ENCODE measurements around the gene APOM.

Gene APOM

DNA sequence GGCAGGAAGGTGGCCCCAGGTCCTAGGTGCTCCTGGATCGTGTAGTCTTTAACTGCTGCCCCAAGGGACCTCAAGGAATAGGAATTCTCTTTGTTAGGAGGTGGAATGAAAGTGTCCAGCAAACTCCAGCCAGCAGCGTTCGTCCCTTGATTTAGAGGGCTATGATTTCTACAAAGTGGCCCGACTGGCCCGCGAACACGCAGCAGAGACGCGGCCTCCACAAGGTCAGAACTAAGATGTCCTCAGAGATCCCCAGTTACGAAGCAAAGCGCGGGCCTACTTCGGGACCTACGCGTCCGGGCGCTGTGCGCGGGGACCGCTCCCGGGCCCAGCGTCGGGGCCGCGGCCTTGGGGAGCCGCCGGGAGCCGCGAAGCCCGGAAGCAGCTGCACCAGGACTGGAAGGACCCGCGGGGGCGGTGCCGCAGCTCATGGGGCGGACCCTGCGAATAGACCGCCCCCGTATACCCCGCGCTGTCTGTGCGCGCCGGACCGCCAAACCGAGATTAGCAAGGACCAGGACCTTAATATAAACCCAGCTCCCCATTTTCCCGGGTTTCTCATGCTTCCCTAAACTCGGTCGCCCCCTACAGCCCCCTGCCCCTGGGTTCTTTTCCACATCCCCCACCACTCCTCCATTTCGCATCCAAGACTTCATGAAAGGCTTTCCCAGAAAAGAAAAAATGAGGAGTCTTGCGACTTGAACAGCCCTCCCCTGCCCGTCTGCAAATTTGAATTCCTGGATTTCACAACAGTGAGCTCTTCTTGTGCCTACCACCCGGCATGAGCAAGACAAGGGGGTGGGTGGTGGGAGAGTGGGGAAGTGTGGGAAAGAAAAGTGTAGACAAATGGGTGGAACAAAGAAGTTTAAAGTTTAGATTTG, 4.9 kb downstream of the APOM start, which contains the start of gene C6orf47:
C6orf47 (minus strand) TSS at position 398 of the 881 bp plus-strand sequence. CDS start 831 bp downstream, outside the sequence.
- Histone ChIP-seq H3K79me2 (ENCODE audit: control insufficient read depth, low read length) (peaks cover 64% of the 10 kb centered on the region), H3K4me2 (ENCODE audit: low read length) (peak within 1 kb of the TSS; percentile 92), H4K20me1 (ENCODE audit: control insufficient read depth, insufficient read depth, low read depth, low read length) (no peaks in the 10 kb centered on the region), H3F3A (ENCODE audit: control insufficient read depth, insufficient read depth) (peaks cover 15% of the 10 kb centered on the region), H3K4me1 (ENCODE audit: control insufficient read depth, low read length) (peaks cover 57% of the 10 kb centered on the region), H3K27me3 (ENCODE audit: control insufficient read depth, low read length) (no peaks in the 10 kb centered on the region), H3K27ac (ENCODE audit: low read depth, low read length) (peak within 1 kb of the TSS; percentile 57), H3K9me2 (replicated peaks; ENCODE audit: control insufficient read depth, low read length) (no peaks in the 10 kb centered on the region), H3K36me3 (ENCODE audit: control insufficient read depth, low read length) (peaks cover 60% of the 10 kb centered on the region), H3K4me3 (ENCODE audit: low read length) (peak within 1 kb of the TSS; percentile 95), H3K9me3 (ENCODE audit: control insufficient read depth, insufficient read depth, low read length) (no peaks in the 10 kb centered on the region)
- TF ChIP-seq EZH2phosphoT487 (IDR thresholded peaks at IDR 0.05; ENCODE audit: borderline replicate concordance, low read length), result no peak
- TF ChIP-seq, protein P1, sequence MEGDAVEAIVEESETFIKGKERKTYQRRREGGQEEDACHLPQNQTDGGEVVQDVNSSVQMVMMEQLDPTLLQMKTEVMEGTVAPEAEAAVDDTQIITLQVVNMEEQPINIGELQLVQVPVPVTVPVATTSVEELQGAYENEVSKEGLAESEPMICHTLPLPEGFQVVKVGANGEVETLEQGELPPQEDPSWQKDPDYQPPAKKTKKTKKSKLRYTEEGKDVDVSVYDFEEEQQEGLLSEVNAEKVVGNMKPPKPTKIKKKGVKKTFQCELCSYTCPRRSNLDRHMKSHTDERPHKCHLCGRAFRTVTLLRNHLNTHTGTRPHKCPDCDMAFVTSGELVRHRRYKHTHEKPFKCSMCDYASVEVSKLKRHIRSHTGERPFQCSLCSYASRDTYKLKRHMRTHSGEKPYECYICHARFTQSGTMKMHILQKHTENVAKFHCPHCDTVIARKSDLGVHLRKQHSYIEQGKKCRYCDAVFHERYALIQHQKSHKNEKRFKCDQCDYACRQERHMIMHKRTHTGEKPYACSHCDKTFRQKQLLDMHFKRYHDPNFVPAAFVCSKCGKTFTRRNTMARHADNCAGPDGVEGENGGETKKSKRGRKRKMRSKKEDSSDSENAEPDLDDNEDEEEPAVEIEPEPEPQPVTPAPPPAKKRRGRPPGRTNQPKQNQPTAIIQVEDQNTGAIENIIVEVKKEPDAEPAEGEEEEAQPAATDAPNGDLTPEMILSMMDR (IDR thresholded peaks at IDR 0.05; ENCODE audit: low read depth, low read length, poor library complexity, severe bottlenecking), result no peak

DNA sequence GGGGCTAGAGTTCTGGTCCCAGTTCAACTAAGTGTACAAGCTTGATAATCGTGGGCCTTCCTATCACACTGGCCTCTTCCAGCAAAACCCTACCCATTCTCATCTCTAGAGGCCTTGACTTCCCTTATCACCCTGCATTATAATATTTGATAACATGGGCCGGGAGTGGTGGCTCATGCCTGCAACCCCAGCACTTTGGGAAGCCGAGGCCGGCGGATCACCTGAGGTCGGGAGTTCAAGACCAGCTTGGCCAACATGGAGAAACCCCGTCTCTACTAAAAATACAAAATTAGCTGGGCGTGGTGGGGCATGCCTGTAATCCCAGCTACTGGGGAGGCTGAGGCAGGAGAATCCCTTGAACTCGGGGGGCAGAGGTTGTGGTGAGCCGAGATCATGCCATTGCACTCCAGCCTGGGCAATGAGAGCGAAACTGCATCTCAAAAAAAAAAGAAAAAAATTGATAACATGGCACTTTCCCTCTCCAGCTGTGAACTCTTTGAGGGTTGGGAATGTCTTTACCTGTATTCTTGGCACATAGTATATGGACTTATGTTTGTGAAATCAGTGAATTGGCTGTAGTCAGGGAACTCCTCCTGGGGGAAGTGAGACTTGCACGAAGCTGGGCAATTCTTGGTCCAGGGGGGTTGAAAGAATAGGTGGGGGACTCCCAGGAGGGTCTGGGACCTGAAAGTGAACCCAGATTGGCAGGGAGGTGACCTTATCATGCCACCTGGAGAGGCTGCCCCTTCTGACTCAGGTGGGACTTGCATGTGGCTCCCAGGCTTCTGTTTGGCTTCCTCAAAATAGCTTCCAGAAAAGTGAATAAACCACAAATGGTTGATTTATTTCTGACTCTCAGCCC, 5.8 kb downstream of the APOM start:
- Histone ChIP-seq H3K4me3 (ENCODE audit: low read length) (peak overlapping the region; percentile 95), H3K79me2 (ENCODE audit: control insufficient read depth, low read length) (peaks cover 71% of the 10 kb centered on the region), H3K9me3 (ENCODE audit: control insufficient read depth, insufficient read depth, low read length) (no peaks in the 10 kb centered on the region), H3K27me3 (ENCODE audit: control insufficient read depth, low read length) (no peaks in the 10 kb centered on the region), H4K20me1 (ENCODE audit: control insufficient read depth, insufficient read depth, low read depth, low read length) (no peaks in the 10 kb centered on the region), H3K36me3 (ENCODE audit: control insufficient read depth, low read length) (peaks cover 60% of the 10 kb centered on the region), H3K9me2 (replicated peaks; ENCODE audit: control insufficient read depth, low read length) (no peaks in the 10 kb centered on the region), H3K4me2 (ENCODE audit: low read length) (peak overlapping the region; percentile 92), H3F3A (ENCODE audit: control insufficient read depth, insufficient read depth) (peaks cover 15% of the 10 kb centered on the region), H3K4me1 (ENCODE audit: control insufficient read depth, low read length) (peaks cover 57% of the 10 kb centered on the region), H3K27ac (ENCODE audit: low read depth, low read length) (peak overlapping the region; percentile 57)
- TF ChIP-seq, protein P1 (IDR thresholded peaks at IDR 0.05; ENCODE audit: low read depth, low read length, poor library complexity, severe bottlenecking), result peak; percentile 11
- TF ChIP-seq EZH2phosphoT487 (IDR thresholded peaks at IDR 0.05; ENCODE audit: borderline replicate concordance, low read length), result no peak

DNA sequence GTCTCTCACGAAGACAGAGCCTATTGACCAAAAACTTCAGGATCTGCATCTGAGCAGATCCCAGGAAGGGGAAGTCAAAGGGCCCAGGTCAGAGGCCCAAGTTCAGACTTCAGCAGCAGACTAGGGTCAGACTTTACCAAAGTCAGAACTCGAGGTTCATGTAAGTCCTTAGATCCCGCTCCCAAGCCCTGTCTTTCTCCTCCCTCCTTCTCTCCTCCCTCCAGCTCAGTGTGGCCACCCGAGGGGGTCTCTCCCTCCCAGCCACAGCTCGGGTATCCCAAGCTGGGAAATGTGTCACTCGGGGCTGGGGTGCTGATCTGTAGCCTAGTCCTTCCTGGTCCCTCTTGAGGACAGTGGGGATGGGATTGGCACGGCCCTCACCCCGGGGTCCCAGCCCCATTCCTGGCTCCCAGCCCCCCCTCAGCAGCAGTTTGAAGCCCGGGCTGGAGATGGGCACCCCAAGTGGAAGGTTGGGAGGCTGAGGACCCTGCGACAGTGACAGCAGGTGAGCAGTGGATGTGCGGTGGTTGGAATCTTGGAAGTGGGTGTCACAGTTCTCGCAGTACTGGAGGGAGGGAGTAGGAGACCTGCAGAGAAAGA, 6.5 kb downstream of the APOM start:
- H3K4me3 ChIP-seq (ENCODE audit: low read length), result no peak overlapping the region
- no peaks in the 10 kb centered on the region for H3K9me3 ChIP-seq (ENCODE audit: control insufficient read depth, insufficient read depth, low read length)
- no peak overlapping the region for H3K27ac ChIP-seq (ENCODE audit: low read depth, low read length)
- no peaks in the 10 kb centered on the region for H4K20me1 ChIP-seq (ENCODE audit: control insufficient read depth, insufficient read depth, low read depth, low read length)
- H3K36me3 ChIP-seq (ENCODE audit: control insufficient read depth, low read length), result peaks cover 66% of the 10 kb centered on the region
- H3F3A ChIP-seq (ENCODE audit: control insufficient read depth, insufficient read depth), result peaks cover 15% of the 10 kb centered on the region
- H3K79me2 ChIP-seq (ENCODE audit: control insufficient read depth, low read length), result peaks cover 77% of the 10 kb centered on the region
- peak overlapping the region; percentile 34 for H3K4me2 ChIP-seq (ENCODE audit: low read length)
- peaks cover 64% of the 10 kb centered on the region for H3K4me1 ChIP-seq (ENCODE audit: control insufficient read depth, low read length)
- TF ChIP-seq EZH2phosphoT487 (IDR thresholded peaks at IDR 0.05; ENCODE audit: borderline replicate concordance, low read length), result no peak
- TF ChIP-seq, protein P1 (IDR thresholded peaks at IDR 0.05; ENCODE audit: low read depth, low read length, poor library complexity, severe bottlenecking), result no peak
- H3K27me3 ChIP-seq (ENCODE audit: control insufficient read depth, low read length), result no peaks in the 10 kb centered on the region
- no peaks in the 10 kb centered on the region for H3K9me2 ChIP-seq (replicated peaks; ENCODE audit: control insufficient read depth, low read length)

Measured in DOHH2 (cell line).